GM23338 (cell line): ENCODE data around the gene RUVBL2. TPM values are rescaled to one million over a fixed set of nuclear protein-coding genes. Genes with fewer than 3 reads are reported as not detected.

Experiments
- CREB1 ChIP-seq: fragments of 250-450 bp; sonication (Bioruptor Pico); IDR thresholded peaks from 2 replicates; pipeline ENCODE4 v1.5.0; 2020; ENCODE audit warnings: low read depth, mild to moderate bottlenecking, moderate library complexity
- REST ChIP-seq: IDR thresholded peaks from one replicate; pipeline ENCODE4 v1.6.1; 2018; ENCODE audit warnings: antibody characterized with exemption; ENCODE audit not compliant: unreplicated experiment
- STAT1 ChIP-seq: IDR thresholded peaks from one replicate; pipeline ENCODE4 v1.6.1; 2016; ENCODE audit warnings: antibody characterized with exemption; ENCODE audit not compliant: unreplicated experiment
- ZNF114 ChIP-seq: fragments of 250-450 bp; sonication (Bioruptor Pico); IDR thresholded peaks from 2 replicates; pipeline ENCODE4 v1.5.0; 2020; ENCODE audit warnings: mild to moderate bottlenecking, moderate library complexity
- ZNF331 ChIP-seq: fragments of 250-450 bp; sonication (Bioruptor Pico); IDR thresholded peaks from 2 replicates; pipeline ENCODE4 v1.5.0; 2020; ENCODE audit warnings: low read depth, mild to moderate bottlenecking, moderate library complexity
- polyA plus RNA-seq: library from polyadenylated mRNA; unstranded; fragments of >200 nt; fragmentation: Nextera tagmentation; extraction: Ambion mirVana; gene quantifications from 2 replicates; pipeline ENCODE4 v1.2.1, GENCODE V29; 2016
- total RNA-seq: library from RNA; depleted of rRNA; stranded (reverse); fragments of >200 nt; shearing (Covaris generic); gene quantifications from 2 replicates; pipeline ENCODE4 v1.2.3, GENCODE V29; 2014
- TF ChIP-seq, protein P1 (sequence below): fragments of 250-450 bp; sonication (Bioruptor Pico); IDR thresholded peaks from 2 replicates; pipeline ENCODE4 v1.5.0; 2020; ENCODE audit warnings: mild to moderate bottlenecking, moderate library complexity
- TF ChIP-seq, protein P2 (sequence below), 2 experiments: fragments of 200-600 bp in 1 of 2; sonication (generic) in 1 of 2; conservative IDR thresholded peaks; 2 replicates each; pipeline versions ENCODE4 v1.5.1 to v1.6.1; 2016 to 2017; ENCODE audit warnings: antibody characterized with exemption in 2 of 2, low read depth in 2 of 2, mild to moderate bottlenecking in 2 of 2, moderate library complexity in 1 of 2
- TF ChIP-seq, protein P3 (sequence below): IDR thresholded peaks from 2 replicates; pipeline ENCODE4 v1.6.1; 2016; ENCODE audit warnings: antibody characterized with exemption

The RUVBL2 gene
- total and polyA plus RNA-seq, 2 experiments from 2014 or later = 196 to 252 TPM

DNA sequence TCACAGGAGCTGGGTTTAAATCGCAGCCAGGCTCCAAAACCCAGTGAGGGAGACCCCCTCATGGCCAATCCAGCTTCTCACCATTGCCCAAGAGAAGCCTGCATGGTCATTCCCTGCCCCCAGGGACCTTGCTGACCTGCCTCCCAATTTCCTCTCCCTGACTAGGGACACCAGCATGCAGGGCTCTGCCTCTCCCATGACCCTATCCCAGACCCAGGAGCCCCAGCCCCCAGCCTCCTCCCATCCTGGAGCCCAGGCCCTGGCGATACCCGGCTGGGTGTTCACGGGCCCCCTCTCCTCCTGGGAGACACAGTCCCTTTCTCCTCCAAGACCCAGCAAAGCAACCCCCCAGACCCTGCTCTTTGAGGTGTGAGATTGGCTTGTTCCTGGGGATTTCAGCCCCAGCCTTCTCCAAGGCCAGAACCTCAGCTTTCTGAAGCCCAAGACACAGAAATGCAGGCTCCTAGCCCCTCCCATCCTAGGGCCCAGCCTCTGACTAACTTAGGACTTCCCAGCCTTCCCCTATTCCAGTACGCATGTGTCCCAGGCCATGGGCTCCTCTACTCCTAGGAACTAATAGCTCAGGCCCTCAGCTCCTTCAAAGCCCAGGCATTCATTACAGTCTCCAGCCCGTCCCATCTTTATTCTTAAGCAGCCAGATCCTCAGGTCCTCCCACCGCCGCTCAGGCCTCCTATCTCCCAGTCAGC is 1.7 kb upstream of the RUVBL2 start (continued):
- TF ChIP-seq, protein P1, sequence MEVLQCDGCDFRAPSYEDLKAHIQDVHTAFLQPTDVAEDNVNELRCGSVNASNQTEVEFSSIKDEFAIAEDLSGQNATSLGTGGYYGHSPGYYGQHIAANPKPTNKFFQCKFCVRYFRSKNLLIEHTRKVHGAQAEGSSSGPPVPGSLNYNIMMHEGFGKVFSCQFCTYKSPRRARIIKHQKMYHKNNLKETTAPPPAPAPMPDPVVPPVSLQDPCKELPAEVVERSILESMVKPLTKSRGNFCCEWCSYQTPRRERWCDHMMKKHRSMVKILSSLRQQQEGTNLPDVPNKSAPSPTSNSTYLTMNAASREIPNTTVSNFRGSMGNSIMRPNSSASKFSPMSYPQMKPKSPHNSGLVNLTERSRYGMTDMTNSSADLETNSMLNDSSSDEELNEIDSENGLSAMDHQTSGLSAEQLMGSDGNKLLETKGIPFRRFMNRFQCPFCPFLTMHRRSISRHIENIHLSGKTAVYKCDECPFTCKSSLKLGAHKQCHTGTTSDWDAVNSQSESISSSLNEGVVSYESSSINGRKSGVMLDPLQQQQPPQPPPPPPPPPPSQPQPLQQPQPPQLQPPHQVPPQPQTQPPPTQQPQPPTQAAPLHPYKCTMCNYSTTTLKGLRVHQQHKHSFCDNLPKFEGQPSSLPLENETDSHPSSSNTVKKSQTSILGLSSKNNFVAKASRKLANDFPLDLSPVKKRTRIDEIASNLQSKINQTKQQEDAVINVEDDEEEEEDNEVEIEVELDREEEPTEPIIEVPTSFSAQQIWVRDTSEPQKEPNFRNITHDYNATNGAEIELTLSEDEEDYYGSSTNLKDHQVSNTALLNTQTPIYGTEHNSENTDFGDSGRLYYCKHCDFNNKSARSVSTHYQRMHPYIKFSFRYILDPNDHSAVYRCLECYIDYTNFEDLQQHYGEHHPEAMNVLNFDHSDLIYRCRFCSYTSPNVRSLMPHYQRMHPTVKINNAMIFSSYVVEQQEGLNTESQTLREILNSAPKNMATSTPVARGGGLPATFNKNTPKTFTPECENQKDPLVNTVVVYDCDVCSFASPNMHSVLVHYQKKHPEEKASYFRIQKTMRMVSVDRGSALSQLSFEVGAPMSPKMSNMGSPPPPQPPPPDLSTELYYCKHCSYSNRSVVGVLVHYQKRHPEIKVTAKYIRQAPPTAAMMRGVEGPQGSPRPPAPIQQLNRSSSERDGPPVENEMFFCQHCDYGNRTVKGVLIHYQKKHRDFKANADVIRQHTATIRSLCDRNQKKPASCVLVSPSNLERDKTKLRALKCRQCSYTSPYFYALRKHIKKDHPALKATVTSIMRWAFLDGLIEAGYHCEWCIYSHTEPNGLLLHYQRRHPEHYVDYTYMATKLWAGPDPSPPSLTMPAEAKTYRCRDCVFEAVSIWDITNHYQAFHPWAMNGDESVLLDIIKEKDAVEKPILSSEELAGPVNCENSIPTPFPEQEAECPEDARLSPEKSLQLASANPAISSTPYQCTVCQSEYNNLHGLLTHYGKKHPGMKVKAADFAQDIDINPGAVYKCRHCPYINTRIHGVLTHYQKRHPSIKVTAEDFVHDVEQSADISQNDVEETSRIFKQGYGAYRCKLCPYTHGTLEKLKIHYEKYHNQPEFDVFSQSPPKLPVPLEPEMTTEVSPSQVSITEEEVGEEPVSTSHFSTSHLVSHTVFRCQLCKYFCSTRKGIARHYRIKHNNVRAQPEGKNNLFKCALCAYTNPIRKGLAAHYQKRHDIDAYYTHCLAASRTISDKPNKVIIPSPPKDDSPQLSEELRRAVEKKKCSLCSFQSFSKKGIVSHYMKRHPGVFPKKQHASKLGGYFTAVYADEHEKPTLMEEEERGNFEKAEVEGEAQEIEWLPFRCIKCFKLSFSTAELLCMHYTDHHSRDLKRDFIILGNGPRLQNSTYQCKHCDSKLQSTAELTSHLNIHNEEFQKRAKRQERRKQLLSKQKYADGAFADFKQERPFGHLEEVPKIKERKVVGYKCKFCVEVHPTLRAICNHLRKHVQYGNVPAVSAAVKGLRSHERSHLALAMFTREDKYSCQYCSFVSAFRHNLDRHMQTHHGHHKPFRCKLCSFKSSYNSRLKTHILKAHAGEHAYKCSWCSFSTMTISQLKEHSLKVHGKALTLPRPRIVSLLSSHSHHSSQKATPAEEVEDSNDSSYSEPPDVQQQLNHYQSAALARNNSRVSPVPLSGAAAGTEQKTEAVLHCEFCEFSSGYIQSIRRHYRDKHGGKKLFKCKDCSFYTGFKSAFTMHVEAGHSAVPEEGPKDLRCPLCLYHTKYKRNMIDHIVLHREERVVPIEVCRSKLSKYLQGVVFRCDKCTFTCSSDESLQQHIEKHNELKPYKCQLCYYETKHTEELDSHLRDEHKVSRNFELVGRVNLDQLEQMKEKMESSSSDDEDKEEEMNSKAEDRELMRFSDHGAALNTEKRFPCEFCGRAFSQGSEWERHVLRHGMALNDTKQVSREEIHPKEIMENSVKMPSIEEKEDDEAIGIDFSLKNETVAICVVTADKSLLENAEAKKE (CRISPR knock-in tag) = no peak
- TF ChIP-seq REST = no peak
- TF ChIP-seq, protein P2, sequence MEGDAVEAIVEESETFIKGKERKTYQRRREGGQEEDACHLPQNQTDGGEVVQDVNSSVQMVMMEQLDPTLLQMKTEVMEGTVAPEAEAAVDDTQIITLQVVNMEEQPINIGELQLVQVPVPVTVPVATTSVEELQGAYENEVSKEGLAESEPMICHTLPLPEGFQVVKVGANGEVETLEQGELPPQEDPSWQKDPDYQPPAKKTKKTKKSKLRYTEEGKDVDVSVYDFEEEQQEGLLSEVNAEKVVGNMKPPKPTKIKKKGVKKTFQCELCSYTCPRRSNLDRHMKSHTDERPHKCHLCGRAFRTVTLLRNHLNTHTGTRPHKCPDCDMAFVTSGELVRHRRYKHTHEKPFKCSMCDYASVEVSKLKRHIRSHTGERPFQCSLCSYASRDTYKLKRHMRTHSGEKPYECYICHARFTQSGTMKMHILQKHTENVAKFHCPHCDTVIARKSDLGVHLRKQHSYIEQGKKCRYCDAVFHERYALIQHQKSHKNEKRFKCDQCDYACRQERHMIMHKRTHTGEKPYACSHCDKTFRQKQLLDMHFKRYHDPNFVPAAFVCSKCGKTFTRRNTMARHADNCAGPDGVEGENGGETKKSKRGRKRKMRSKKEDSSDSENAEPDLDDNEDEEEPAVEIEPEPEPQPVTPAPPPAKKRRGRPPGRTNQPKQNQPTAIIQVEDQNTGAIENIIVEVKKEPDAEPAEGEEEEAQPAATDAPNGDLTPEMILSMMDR (conservative IDR thresholded peaks at IDR 0.05; ENCODE audit: low read depth in 2 of 2) = no peak
- TF ChIP-seq STAT1 = no peak
- no peak for TF ChIP-seq CREB1 (CRISPR knock-in tag)
- TF ChIP-seq ZNF114 (CRISPR knock-in tag) = no peak
- TF ChIP-seq, protein P3, sequence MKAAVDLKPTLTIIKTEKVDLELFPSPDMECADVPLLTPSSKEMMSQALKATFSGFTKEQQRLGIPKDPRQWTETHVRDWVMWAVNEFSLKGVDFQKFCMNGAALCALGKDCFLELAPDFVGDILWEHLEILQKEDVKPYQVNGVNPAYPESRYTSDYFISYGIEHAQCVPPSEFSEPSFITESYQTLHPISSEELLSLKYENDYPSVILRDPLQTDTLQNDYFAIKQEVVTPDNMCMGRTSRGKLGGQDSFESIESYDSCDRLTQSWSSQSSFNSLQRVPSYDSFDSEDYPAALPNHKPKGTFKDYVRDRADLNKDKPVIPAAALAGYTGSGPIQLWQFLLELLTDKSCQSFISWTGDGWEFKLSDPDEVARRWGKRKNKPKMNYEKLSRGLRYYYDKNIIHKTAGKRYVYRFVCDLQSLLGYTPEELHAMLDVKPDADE = no peak
- TF ChIP-seq ZNF331 (CRISPR knock-in tag) = no peak
